ENCODE results near the gene IFFO2.

IFFO2 gene

DNA sequence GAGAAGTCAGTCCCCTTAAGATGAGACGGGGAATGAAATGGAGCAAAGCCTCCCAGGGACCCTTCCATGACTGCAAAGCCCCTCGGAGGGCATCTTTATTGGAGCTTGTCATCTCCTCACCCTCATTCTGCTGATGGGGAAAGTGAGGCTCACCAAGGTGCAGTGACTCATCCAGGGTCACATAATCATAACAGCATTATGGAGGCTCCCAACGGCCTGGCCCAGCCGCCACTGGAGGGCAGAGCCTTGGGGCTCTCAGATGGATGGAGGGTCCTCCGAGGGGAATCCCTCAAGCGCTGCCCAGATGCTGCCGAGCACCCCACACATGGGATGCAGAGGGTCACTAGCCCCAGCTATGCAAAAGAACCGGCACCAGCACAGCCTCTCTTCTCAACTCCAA lies 18.9 kb downstream of the IFFO2 start:
- no peak for DNase-seq (ENCODE audit: low read depth)
- TF ChIP-seq, protein P1, sequence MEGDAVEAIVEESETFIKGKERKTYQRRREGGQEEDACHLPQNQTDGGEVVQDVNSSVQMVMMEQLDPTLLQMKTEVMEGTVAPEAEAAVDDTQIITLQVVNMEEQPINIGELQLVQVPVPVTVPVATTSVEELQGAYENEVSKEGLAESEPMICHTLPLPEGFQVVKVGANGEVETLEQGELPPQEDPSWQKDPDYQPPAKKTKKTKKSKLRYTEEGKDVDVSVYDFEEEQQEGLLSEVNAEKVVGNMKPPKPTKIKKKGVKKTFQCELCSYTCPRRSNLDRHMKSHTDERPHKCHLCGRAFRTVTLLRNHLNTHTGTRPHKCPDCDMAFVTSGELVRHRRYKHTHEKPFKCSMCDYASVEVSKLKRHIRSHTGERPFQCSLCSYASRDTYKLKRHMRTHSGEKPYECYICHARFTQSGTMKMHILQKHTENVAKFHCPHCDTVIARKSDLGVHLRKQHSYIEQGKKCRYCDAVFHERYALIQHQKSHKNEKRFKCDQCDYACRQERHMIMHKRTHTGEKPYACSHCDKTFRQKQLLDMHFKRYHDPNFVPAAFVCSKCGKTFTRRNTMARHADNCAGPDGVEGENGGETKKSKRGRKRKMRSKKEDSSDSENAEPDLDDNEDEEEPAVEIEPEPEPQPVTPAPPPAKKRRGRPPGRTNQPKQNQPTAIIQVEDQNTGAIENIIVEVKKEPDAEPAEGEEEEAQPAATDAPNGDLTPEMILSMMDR (IDR thresholded peaks at IDR 0.05; ENCODE audit: insufficient read depth, low read depth, low read length, missing control alignments) = no peak
- H3K4me3 ChIP-seq (ENCODE audit: low read depth, low read length) = no peak overlapping the region

DNA sequence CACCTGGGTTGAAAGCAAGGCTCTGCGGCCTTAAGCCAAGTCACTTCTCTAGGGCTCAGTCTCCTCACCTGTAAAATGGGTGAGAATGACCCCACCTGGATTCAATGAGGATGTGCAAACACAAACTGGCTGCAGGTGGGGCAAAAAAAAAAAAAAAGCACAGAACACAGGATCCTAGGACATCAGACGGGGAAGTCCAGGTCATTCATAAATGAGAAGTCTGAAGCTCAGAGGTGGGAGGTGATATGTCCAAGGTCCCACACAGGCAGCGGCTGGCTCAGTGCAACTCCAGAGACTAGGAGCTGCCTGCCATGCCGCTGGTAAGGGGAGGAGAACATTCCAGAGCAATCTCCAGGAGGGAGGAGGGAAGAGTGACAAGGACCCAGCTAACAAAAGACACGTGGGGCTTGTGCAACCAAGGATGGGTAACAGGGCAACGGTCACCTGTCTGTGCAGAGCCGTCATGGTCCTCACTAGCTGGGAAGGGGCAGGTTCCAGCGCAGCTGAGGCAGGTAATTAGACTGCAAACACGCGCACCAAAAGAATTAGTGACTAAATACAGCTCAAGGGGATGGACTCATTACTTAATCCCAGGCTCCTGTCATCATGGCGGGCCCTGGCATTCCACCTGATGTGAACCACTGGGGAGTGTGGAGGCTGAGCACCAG lies 19.5 kb downstream of the IFFO2 start:
- TF ChIP-seq, protein P1 (IDR thresholded peaks at IDR 0.05; ENCODE audit: insufficient read depth, low read depth, low read length, missing control alignments) = no peak
- DNase-seq (ENCODE audit: low read depth) = no peak
- H3K4me3 ChIP-seq (ENCODE audit: low read depth, low read length) = no peak overlapping the region

DNA sequence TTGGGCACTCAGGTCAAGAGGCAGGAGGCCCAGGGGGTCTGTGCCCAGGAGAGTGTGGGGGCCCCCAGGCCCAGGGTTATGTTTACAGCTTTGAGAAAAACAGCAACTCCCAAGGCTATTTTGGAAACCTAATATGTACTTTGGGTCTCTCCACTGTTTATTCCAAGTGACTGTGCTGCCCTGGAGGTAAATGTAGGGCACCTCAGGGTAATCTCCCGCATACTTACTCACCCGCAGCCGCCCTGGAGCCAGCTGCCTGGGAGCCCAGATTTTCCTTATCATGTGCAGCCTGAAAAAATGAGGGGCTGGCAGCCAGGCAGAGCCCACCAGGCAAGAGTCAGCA lies 20.0 kb downstream of the IFFO2 start:
- TF ChIP-seq, protein P1 (IDR thresholded peaks at IDR 0.05; ENCODE audit: insufficient read depth, low read depth, low read length, missing control alignments) = no peak
- H3K4me3 ChIP-seq (ENCODE audit: low read depth, low read length) = no peak overlapping the region
- DNase-seq (ENCODE audit: low read depth) = no peak

DNA sequence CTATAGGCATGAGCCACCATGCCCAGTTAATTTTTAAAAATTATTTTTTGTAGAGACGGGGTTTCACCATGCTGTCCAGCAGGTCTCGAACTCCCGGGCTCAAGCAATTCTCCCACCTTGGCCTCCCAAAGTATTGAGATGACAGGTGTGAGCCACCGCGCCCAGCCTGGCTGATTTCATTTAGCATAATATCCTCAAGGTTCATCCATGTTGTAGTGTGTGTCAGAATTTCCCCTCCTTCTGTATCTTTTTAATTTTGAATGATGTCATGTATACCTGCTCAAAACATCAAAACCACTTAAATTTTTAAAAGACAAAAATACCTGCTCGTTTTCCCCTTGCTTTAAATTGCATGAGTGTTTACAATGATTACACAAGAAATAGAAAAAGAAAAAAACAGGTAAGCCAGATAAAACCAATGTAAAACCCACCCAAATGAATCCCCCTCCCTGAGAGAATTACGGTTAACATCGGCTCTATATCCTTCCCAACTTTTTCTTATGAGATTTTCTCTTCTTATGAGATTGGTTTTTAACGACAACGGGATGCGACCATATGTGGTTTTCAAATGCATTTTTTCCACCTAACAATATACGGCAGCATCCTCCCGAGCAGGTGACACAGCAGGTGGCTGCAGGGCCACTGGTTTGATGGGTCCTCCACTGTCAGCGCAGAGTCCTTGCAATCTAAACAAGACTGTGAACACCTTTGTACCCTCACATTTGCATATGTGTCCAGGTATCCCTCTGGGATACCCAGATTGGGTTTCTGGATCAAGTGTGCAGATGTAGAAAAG lies 22.1 kb downstream of the IFFO2 start:
- TF ChIP-seq, protein P1 (IDR thresholded peaks at IDR 0.05; ENCODE audit: insufficient read depth, low read depth, low read length, missing control alignments) = no peak
- no peak overlapping the region for H3K4me3 ChIP-seq (ENCODE audit: low read depth, low read length)
- DNase-seq (ENCODE audit: low read depth) = no peak

DNA sequence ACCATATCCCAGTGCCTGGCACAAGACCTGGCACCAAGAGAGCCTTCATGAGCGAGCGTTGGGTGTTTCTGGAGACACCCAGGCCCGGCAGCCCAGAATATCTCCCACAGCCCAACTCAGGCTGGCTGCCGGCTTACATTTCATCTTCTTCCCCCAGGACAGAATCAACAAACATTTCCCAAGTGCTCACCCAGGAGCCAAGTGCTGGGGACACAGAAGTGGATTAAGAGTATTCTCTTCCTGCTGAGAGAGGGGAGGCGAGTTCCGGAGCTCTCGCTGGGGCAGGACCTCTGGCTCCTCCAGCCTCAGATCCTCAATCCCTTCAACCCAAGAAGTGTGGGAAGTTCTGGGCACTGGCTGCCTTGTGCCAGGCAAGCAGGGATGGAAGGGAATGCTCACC lies 23.6 kb downstream of the IFFO2 start:
- TF ChIP-seq, protein P1 (IDR thresholded peaks at IDR 0.05; ENCODE audit: insufficient read depth, low read depth, low read length, missing control alignments) = no peak
- H3K4me3 ChIP-seq (ENCODE audit: low read depth, low read length) = no peak overlapping the region
- DNase-seq (ENCODE audit: low read depth) = no peak

DNA sequence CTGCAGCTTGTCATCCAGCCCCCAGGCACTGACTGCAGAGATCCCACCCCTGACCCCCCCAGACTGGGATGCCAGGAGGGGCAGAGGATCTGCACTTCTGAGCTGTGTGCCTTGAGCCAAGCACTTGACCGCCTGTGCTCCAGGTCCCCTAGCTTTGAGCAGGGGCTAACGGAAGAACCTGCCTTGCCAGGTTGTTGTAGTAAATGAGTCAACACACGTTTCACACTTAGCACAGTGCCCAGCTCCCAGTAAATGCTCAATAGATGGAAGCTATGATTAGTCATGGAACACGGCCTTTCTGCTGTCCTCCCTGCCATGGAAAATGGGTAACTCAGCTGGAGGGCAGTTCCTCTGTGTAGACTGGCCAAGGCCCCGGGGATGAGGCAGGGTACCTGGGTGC lies 24.1 kb downstream of the IFFO2 start:
- no peak overlapping the region for H3K4me3 ChIP-seq (ENCODE audit: low read depth, low read length)
- DNase-seq (ENCODE audit: low read depth) = no peak
- TF ChIP-seq, protein P1 (IDR thresholded peaks at IDR 0.05; ENCODE audit: insufficient read depth, low read depth, low read length, missing control alignments) = no peak
